GM12865 (cell line): ENCODE data around the gene TNK1.
"Not testable (repeated sequence)": the region's sequence is repeated elsewhere in the genome, so short reads cannot be mapped to it uniquely, and the experiment has no call there.

Experiments
- DNase-seq: peaks from one replicate; pipeline ENCODE4 v3.0.0; 2010; ENCODE audit warnings: low read depth
- H3K4me3 ChIP-seq: 2 replicates; pipeline ENCODE4 v1.5.1; 2011; ENCODE audit warnings: mild to moderate bottlenecking, low read depth, low read length, control low read depth
- CTCF ChIP-seq: IDR thresholded peaks from 2 replicates; pipeline ENCODE4 v1.5.1; 2011; ENCODE audit warnings: low read length, control low read depth, low read depth, inconsistent platforms; ENCODE audit not compliant: insufficient read depth; ENCODE audit errors: missing control alignments

Gene TNK1

GRCh38 chr17:7380855-7381683, at the start of gene TNK1:
TNK1 (plus strand) TSS chr17:7381089; CDS start chr17:7382927, 1,838 bp downstream.
- no peak for TF ChIP-seq CTCF
- no peak within 1 kb of the TSS for H3K4me3 ChIP-seq
- no peak for DNase-seq

- H3K4me3 ChIP-seq, result peak overlapping the region; percentile 32
- no peak for TF ChIP-seq CTCF
- no peak for DNase-seq
These were observed 48.8 kb upstream of the TNK1 start for GRCh38 chr17:7332111-7332510.

- DNase-seq, result peak; percentile 84
- H3K4me3 ChIP-seq, result peak overlapping the region; percentile 32
These were observed 48.3 kb upstream of the TNK1 start for GRCh38 chr17:7332600-7333069.

- TF ChIP-seq CTCF, result no peak
- DNase-seq, result no peak
- H3K4me3 ChIP-seq, result no peak overlapping the region
These were observed 45.9 kb upstream of the TNK1 start for GRCh38 chr17:7334938-7335538.

- not testable (repeated sequence) for DNase-seq
These were observed 45.1 kb upstream of the TNK1 start for GRCh38 chr17:7335765-7336164.

GRCh38 chr17:7336240-7337175, 44.4 kb upstream of the TNK1 start, which contains the start of gene ACAP1:
ACAP1 (plus strand) TSS chr17:7336529; CDS start chr17:7336735, 206 bp downstream.
- DNase-seq, result peak; percentile 88
- peak within 1 kb of the TSS; percentile 94 for H3K4me3 ChIP-seq
- TF ChIP-seq CTCF, result no peak

More at GRCh38 chr17:7335765-7336164, 45.1 kb upstream of the TNK1 start:
- peak overlapping the region; percentile 94 for H3K4me3 ChIP-seq

GRCh38 chr17:7337600-7337999, 43.3 kb upstream of the TNK1 start:
- not testable (repeated sequence) for DNase-seq
- peak overlapping the region; percentile 94 for H3K4me3 ChIP-seq

- H3K4me3 ChIP-seq, result no peak overlapping the region
- no peak for DNase-seq
- no peak for TF ChIP-seq CTCF
These were observed 40.7 kb upstream of the TNK1 start for GRCh38 chr17:7340179-7340578.
